WTC11 (cell line): ENCODE results near the gene AGTRAP. TPM values are rescaled to one million over a fixed set of nuclear protein-coding genes. Genes with fewer than 3 reads are reported as not detected.

Experiments
- ATAC-seq: fragments of 200-7000 bp; cut with Tn5 transposase; 2 replicates; pipeline ENCODE4 v1.10.0; 2021; ENCODE audit warnings: mild to moderate bottlenecking, moderate library complexity
- CTCF ChIA-PET: fragments of 300-600 bp; sonication (Branson Sonifier 250); formaldehyde crosslinking; loops from one replicate; lab custom pipeline; 2021; ENCODE audit warnings: antibody characterized with exemption; lab: Charles Lee
- POLR2A ChIA-PET: fragments of 350-600 bp; sonication (Branson Sonifier 250); formaldehyde crosslinking; loops from one replicate; lab custom pipeline; 2021; ENCODE audit warnings: antibody characterized with exemption; lab: Charles Lee
- DNase-seq: peaks from one replicate; pipeline ENCODE4 v3.0.0; 2021; ENCODE audit warnings: low spot score
- H3K27ac Mint-ChIP-seq: 2 replicates; pipeline ENCODE4 v1.8.0; 2021; ENCODE audit warnings: mixed read lengths
- H3K27me3 Mint-ChIP-seq: 2 replicates; pipeline ENCODE4 v1.8.0; 2021; ENCODE audit warnings: low read depth, mild to moderate bottlenecking, moderate library complexity, mixed read lengths
- H3K36me3 Mint-ChIP-seq: 2 replicates; pipeline ENCODE4 v1.8.0; 2021; ENCODE audit warnings: mixed read lengths
- H3K4me1 Mint-ChIP-seq: 2 replicates; pipeline ENCODE4 v1.8.0; 2022; ENCODE audit warnings: mixed read lengths
- H3K4me3 Mint-ChIP-seq: 2 replicates; pipeline ENCODE4 v1.8.0; 2021; ENCODE audit warnings: mild to moderate bottlenecking, moderate library complexity, mixed read lengths
- H3K9me3 Mint-ChIP-seq: 2 replicates; pipeline ENCODE4 v1.8.0; 2021; ENCODE audit warnings: mixed read lengths
- CREM ChIP-seq: sonication (generic); formaldehyde crosslinking; IDR thresholded peaks from 2 replicates; pipeline ENCODE4 v1.8.1; 2022; ENCODE audit warnings: mild to moderate bottlenecking, missing genetic modification reagents, moderate library complexity
- ERG ChIP-seq: fragments of 250-450 bp; sonication (Bioruptor Pico); IDR thresholded peaks from 2 replicates; pipeline ENCODE4 v1.8.0; 2021; ENCODE audit warnings: mild to moderate bottlenecking
- GRHL2 ChIP-seq: fragments of 250-450 bp; sonication (Bioruptor Pico); IDR thresholded peaks from 2 replicates; pipeline ENCODE4 v1.8.0; 2022; ENCODE audit warnings: mild to moderate bottlenecking, moderate library complexity; ENCODE audit not compliant: insufficient replicate concordance, severe bottlenecking
- IRF2 ChIP-seq: sonication (generic); formaldehyde crosslinking; IDR thresholded peaks from 2 replicates; pipeline ENCODE4 v1.8.0; 2022; ENCODE audit warnings: low read depth, missing genetic modification reagents, borderline replicate concordance
- JAZF1 ChIP-seq: fragments of 250-450 bp; sonication (Bioruptor Pico); IDR thresholded peaks from 2 replicates; pipeline ENCODE4 v1.9.0; 2021; ENCODE audit warnings: moderate library complexity, mild to moderate bottlenecking, inconsistent platforms
- NR3C1 ChIP-seq: sonication (generic); formaldehyde crosslinking; conservative IDR thresholded peaks from 2 replicates; pipeline ENCODE4 v1.8.1; 2023; ENCODE audit warnings: low read depth, mild to moderate bottlenecking, missing genetic modification reagents
- PRRX2 ChIP-seq: fragments of 250-450 bp; sonication (Bioruptor Pico); IDR thresholded peaks from 2 replicates; pipeline ENCODE4 v1.8.0; 2021; ENCODE audit warnings: mild to moderate bottlenecking
- TEAD4 ChIP-seq: sonication (generic); formaldehyde crosslinking; IDR thresholded peaks from 2 replicates; pipeline ENCODE4 v1.8.0; 2022; ENCODE audit warnings: mild to moderate bottlenecking, missing genetic modification reagents
- ZNF121 ChIP-seq: sonication (generic); formaldehyde crosslinking; IDR thresholded peaks from 2 replicates; pipeline ENCODE4 v1.8.0; 2023; ENCODE audit warnings: missing genetic modification reagents
- ZNF219 ChIP-seq: sonication (generic); formaldehyde crosslinking; IDR thresholded peaks from 2 replicates; pipeline ENCODE4 v1.8.0; 2023; ENCODE audit warnings: missing genetic modification reagents, mild to moderate bottlenecking, borderline replicate concordance
- ZNF232 ChIP-seq: sonication (generic); formaldehyde crosslinking; IDR thresholded peaks from 2 replicates; pipeline ENCODE4 v1.8.0; 2022; ENCODE audit warnings: mild to moderate bottlenecking, missing genetic modification reagents
- total RNA-seq: library from RNA; stranded (reverse); gene quantifications from 3 replicates; pipeline ENCODE4 v1.2.3, GENCODE V29; 2021
- TF ChIP-seq, protein P1 (sequence below): sonication (generic); formaldehyde crosslinking; IDR thresholded peaks from 2 replicates; pipeline ENCODE4 v1.8.1; 2023; ENCODE audit warnings: mild to moderate bottlenecking, missing genetic modification reagents, borderline replicate concordance
- TF ChIP-seq, protein P2 (sequence below): sonication (generic); formaldehyde crosslinking; IDR thresholded peaks from 2 replicates; pipeline ENCODE4 v1.8.1; 2022; ENCODE audit warnings: low read depth, mild to moderate bottlenecking, moderate library complexity, missing genetic modification reagents, borderline replicate concordance
- TF ChIP-seq, protein P3 (sequence below): fragments of 250-450 bp; sonication (Bioruptor Pico); IDR thresholded peaks from 2 replicates; pipeline ENCODE4 v1.9.0; 2021; ENCODE audit warnings: mild to moderate bottlenecking

The AGTRAP gene
- total RNA-seq, 1 experiment from 2014 or later = 81.6 TPM

DNA sequence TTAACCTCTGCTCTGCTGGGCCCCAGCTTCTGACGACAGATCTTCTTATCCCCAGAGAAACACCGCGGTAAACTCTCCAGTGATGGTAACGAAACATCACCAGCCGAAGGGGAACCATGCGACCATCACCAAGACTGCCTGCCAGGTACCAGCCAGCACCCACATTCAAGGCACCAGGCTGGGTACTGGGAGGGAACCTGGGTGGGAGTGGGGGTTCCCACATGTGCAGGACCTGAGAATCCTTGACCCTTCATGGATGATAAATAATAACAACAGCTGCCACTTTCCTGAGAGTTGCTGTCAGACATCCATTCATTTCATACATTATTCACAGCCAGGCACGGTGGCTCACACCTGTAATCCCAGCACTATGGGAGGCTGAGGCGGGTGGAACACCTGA, 23.7 kb upstream of the AGTRAP start (continued):
- TF ChIP-seq, protein P1, sequence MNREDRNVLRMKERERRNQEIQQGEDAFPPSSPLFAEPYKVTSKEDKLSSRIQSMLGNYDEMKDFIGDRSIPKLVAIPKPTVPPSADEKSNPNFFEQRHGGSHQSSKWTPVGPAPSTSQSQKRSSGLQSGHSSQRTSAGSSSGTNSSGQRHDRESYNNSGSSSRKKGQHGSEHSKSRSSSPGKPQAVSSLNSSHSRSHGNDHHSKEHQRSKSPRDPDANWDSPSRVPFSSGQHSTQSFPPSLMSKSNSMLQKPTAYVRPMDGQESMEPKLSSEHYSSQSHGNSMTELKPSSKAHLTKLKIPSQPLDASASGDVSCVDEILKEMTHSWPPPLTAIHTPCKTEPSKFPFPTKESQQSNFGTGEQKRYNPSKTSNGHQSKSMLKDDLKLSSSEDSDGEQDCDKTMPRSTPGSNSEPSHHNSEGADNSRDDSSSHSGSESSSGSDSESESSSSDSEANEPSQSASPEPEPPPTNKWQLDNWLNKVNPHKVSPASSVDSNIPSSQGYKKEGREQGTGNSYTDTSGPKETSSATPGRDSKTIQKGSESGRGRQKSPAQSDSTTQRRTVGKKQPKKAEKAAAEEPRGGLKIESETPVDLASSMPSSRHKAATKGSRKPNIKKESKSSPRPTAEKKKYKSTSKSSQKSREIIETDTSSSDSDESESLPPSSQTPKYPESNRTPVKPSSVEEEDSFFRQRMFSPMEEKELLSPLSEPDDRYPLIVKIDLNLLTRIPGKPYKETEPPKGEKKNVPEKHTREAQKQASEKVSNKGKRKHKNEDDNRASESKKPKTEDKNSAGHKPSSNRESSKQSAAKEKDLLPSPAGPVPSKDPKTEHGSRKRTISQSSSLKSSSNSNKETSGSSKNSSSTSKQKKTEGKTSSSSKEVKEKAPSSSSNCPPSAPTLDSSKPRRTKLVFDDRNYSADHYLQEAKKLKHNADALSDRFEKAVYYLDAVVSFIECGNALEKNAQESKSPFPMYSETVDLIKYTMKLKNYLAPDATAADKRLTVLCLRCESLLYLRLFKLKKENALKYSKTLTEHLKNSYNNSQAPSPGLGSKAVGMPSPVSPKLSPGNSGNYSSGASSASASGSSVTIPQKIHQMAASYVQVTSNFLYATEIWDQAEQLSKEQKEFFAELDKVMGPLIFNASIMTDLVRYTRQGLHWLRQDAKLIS = no peak

DNA sequence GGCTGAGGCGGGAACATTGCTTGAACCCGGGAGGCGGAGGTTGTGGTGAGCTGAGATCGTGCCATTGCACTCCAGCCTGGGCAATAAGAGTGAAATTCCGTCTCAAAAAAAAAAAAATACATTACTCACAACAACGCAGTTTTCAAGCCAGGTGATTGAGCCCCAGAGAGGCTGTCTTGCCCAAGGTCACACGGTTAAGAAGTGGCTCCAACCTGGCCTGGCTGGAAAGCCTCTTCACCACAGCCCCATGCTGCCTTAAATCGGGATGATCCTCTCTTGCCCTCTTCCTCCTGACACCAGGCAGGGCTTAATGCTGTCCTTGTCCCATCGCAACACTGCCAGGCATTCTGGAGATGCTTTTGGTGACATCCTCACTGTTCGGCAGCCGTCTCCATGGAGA, 22.8 kb upstream of the AGTRAP start:
- peaks cover 7% of the 10 kb centered on the region; the same call in 1 of the 2 replicates for H3K36me3 Mint-ChIP-seq
- ChIA-PET CTCF (interaction anchor here (1.0 to 1.1 kb wide), 3 partner anchors 10 to 49 kb away, joined by 3 to 4 read pairs (median 4); partner anchors contain the start of gene FBXO6), POLR2A (no interaction called here)
- no peaks in the 10 kb centered on the region; the same call in 1 of the 2 replicates for H3K27me3 Mint-ChIP-seq
- ATAC-seq (no peak), DNase-seq (no peak)
- H3K9me3 Mint-ChIP-seq = no peaks in the 10 kb centered on the region
- no peak overlapping the region for H3K4me3 Mint-ChIP-seq
- TF ChIP-seq, protein P2, sequence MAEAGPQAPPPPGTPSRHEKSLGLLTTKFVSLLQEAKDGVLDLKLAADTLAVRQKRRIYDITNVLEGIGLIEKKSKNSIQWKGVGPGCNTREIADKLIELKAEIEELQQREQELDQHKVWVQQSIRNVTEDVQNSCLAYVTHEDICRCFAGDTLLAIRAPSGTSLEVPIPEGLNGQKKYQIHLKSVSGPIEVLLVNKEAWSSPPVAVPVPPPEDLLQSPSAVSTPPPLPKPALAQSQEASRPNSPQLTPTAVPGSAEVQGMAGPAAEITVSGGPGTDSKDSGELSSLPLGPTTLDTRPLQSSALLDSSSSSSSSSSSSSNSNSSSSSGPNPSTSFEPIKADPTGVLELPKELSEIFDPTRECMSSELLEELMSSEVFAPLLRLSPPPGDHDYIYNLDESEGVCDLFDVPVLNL (CRISPR knock-in tag) = no peak
- TF ChIP-seq CREM (CRISPR knock-in tag) (no peak), GRHL2 (CRISPR knock-in tag) (no peak), NR3C1 (CRISPR knock-in tag) (no peak), JAZF1 (CRISPR knock-in tag) (no peak), IRF2 (no peak), ZNF121 (CRISPR knock-in tag) (no peak)
- H3K4me1 Mint-ChIP-seq = peaks cover 11% of the 10 kb centered on the region
- no peak overlapping the region for H3K27ac Mint-ChIP-seq

GRCh38 chr1:11714831-11715575, 20.9 kb upstream of the AGTRAP start:
- DNase-seq (no peak), ATAC-seq (no peak)
- no peak overlapping the region for H3K4me3 Mint-ChIP-seq
- no peaks in the 10 kb centered on the region; the same call in 1 of the 2 replicates for H3K27me3 Mint-ChIP-seq
- H3K9me3 Mint-ChIP-seq = no peaks in the 10 kb centered on the region
- peaks cover 7% of the 10 kb centered on the region for H3K4me1 Mint-ChIP-seq
- H3K36me3 Mint-ChIP-seq = peaks cover 3% of the 10 kb centered on the region; the same call in 1 of the 2 replicates
- CTCF ChIA-PET = interaction anchor here (0.8 to 2.1 kb wide), 3 partner anchors 10 to 70 kb away, joined by 3 to 9 read pairs (median 3); no protein-coding TSS in a partner anchor
- H3K27ac Mint-ChIP-seq = no peak overlapping the region
- POLR2A ChIA-PET = no interaction called here
- TF ChIP-seq PRRX2 (CRISPR knock-in tag) (no peak), ZNF219 (CRISPR knock-in tag) (no peak), ERG (no peak), TEAD4 (CRISPR knock-in tag) (no peak), ZNF232 (CRISPR knock-in tag) (no peak)
- TF ChIP-seq, protein P3, sequence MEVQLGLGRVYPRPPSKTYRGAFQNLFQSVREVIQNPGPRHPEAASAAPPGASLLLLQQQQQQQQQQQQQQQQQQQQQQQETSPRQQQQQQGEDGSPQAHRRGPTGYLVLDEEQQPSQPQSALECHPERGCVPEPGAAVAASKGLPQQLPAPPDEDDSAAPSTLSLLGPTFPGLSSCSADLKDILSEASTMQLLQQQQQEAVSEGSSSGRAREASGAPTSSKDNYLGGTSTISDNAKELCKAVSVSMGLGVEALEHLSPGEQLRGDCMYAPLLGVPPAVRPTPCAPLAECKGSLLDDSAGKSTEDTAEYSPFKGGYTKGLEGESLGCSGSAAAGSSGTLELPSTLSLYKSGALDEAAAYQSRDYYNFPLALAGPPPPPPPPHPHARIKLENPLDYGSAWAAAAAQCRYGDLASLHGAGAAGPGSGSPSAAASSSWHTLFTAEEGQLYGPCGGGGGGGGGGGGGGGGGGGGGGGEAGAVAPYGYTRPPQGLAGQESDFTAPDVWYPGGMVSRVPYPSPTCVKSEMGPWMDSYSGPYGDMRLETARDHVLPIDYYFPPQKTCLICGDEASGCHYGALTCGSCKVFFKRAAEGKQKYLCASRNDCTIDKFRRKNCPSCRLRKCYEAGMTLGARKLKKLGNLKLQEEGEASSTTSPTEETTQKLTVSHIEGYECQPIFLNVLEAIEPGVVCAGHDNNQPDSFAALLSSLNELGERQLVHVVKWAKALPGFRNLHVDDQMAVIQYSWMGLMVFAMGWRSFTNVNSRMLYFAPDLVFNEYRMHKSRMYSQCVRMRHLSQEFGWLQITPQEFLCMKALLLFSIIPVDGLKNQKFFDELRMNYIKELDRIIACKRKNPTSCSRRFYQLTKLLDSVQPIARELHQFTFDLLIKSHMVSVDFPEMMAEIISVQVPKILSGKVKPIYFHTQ (CRISPR knock-in tag) = no peak
